IMR-90 (cell line): ENCODE measurements around the gene ESAM. TPM values are rescaled to one million over a fixed set of nuclear protein-coding genes. Genes with fewer than 3 reads are reported as not detected.

ENCODE experiments used
- ATAC-seq: fragments of 200-7000 bp; cut with Tn5 transposase; 2 replicates; pipeline ENCODE4 v1.9.1; 2020; ENCODE audit warnings: low read depth, mild to moderate bottlenecking, moderate library complexity
- BruUV-seq: library from RNA; stranded (reverse); fragments of 400-500 nt; replicated peaks from 2 replicates; lab custom pipeline; 2021; lab: Mats Ljungman, UMichigan
- CTCF ChIA-PET: fragments of 300-600 bp; formaldehyde crosslinking; extraction: SDS; loops from one replicate; lab custom pipeline; 2021; ENCODE audit warnings: antibody characterized with exemption; lab: Yijun Ruan, JAX
- POLR2A ChIA-PET: fragments of 300-600 bp; sonication (Branson Sonifier 250); formaldehyde crosslinking; loops from one replicate; lab custom pipeline; 2022; ENCODE audit warnings: antibody characterized with exemption; ENCODE audit not compliant: unreplicated experiment; lab: Charles Lee
- DNase-seq: peaks from one replicate; pipeline ENCODE4 v3.0.0; 2013
- H2AFZ ChIP-seq: replicated peaks from 2 replicates; pipeline ENCODE3; 2013; ENCODE audit warnings: low read length, mild to moderate bottlenecking; ENCODE audit not compliant: poor library complexity
- H2AK5ac ChIP-seq: 2 replicates; pipeline ENCODE4 v1.6.1; 2013; ENCODE audit warnings: low read depth, low read length, inconsistent platforms
- H2AK9ac ChIP-seq: replicated peaks from 2 replicates; pipeline ENCODE3; 2013; ENCODE audit warnings: mild to moderate bottlenecking, low read depth, low read length, moderate library complexity; ENCODE audit not compliant: poor library complexity
- H2BK120ac ChIP-seq: 2 replicates; pipeline ENCODE4 v1.6.1; 2013; ENCODE audit warnings: low read depth, low read length, inconsistent platforms
- H2BK15ac ChIP-seq: 3 replicates; pipeline ENCODE4 v1.6.1; 2013; ENCODE audit warnings: low read depth, low read length, inconsistent platforms
- H2BK20ac ChIP-seq: 2 replicates; pipeline ENCODE4 v1.6.1; 2013; ENCODE audit warnings: low read depth, mild to moderate bottlenecking, inconsistent platforms, low read length, moderate library complexity
- H2BK5ac ChIP-seq: 2 replicates; pipeline ENCODE4 v1.6.1; 2013; ENCODE audit warnings: mild to moderate bottlenecking, low read depth, low read length, inconsistent platforms; ENCODE audit not compliant: poor library complexity, severe bottlenecking
- H3K14ac ChIP-seq: replicated peaks from 2 replicates; pipeline ENCODE4 v1.6.1; 2013; ENCODE audit warnings: low read depth, low read length, inconsistent platforms
- H3K18ac ChIP-seq: 2 replicates; pipeline ENCODE4 v1.6.1; 2013; ENCODE audit warnings: low read depth, low read length, control low read depth
- H3K23ac ChIP-seq: 2 replicates; pipeline ENCODE4 v1.6.1; 2013; ENCODE audit warnings: low read depth, low read length, inconsistent platforms
- H3K27ac ChIP-seq: 2 replicates; pipeline ENCODE4 v1.5.1; 2013; ENCODE audit warnings: mild to moderate bottlenecking, control low read depth, low read length; ENCODE audit not compliant: insufficient read depth
- H3K27me3 ChIP-seq: 2 replicates; pipeline ENCODE4 v1.6.1; 2013; ENCODE audit warnings: low read length; ENCODE audit not compliant: control insufficient read depth, insufficient read depth
- H3K36me3 ChIP-seq: 2 replicates; pipeline ENCODE4 v1.6.1; 2013; ENCODE audit warnings: low read length, mixed read lengths; ENCODE audit not compliant: control insufficient read depth, insufficient read depth
- H3K4ac ChIP-seq: 2 replicates; pipeline ENCODE4 v1.6.1; 2013; ENCODE audit warnings: low read depth, low read length, inconsistent platforms
- H3K4me1 ChIP-seq: 2 replicates; pipeline ENCODE4 v1.6.1; 2013; ENCODE audit warnings: low read length, mixed read lengths; ENCODE audit not compliant: control insufficient read depth, insufficient read depth
- H3K4me2 ChIP-seq: 2 replicates; pipeline ENCODE4 v1.6.1; 2013; ENCODE audit warnings: low read depth, mild to moderate bottlenecking, control low read depth, low read length, moderate library complexity
- H3K4me3 ChIP-seq: 2 replicates; pipeline ENCODE4 v1.5.1; 2013; ENCODE audit warnings: low read depth, mild to moderate bottlenecking, control low read depth, low read length, moderate library complexity; ENCODE audit not compliant: insufficient read depth
- H3K56ac ChIP-seq: 2 replicates; pipeline ENCODE4 v1.6.1; 2013; ENCODE audit warnings: low read length, inconsistent platforms; ENCODE audit not compliant: insufficient read depth; ENCODE audit errors: extremely low read depth
- H3K79me1 ChIP-seq, 2 experiments: 2 replicates each; pipeline ENCODE4 v1.6.1; 2013; ENCODE audit warnings: low read length in 2 of 2, inconsistent platforms in 1 of 2, low read depth in 1 of 2
- H3K9ac ChIP-seq: 2 replicates; pipeline ENCODE4 v1.6.1; 2013; ENCODE audit warnings: low read depth, low read length, control low read depth
- H3K9me1 ChIP-seq: 2 replicates; pipeline ENCODE4 v1.6.1; 2013; ENCODE audit warnings: low read length, inconsistent platforms; ENCODE audit not compliant: insufficient read depth
- H3K9me3 ChIP-seq: 2 replicates; pipeline ENCODE4 v1.6.1; 2013; ENCODE audit warnings: low read length; ENCODE audit not compliant: control insufficient read depth, insufficient read depth
- H4K20me1 ChIP-seq: 2 replicates; pipeline ENCODE4 v1.6.1; 2013; ENCODE audit warnings: low read length, inconsistent platforms; ENCODE audit not compliant: insufficient read depth
- H4K5ac ChIP-seq: 2 replicates; pipeline ENCODE4 v1.6.1; 2013; ENCODE audit warnings: mild to moderate bottlenecking, low read depth, low read length, control low read depth
- H4K8ac ChIP-seq, 2 experiments: 2 replicates each; pipeline ENCODE4 v1.6.1; 2013; ENCODE audit warnings: low read depth in 2 of 2, low read length in 2 of 2, control low read depth in 1 of 2, inconsistent platforms in 1 of 2
- H4K91ac ChIP-seq: 2 replicates; pipeline ENCODE4 v1.6.1; 2013; ENCODE audit warnings: low read depth, low read length, inconsistent platforms; ENCODE audit not compliant: insufficient read depth
- CTCF ChIP-seq: conservative IDR thresholded peaks from 2 replicates; pipeline ENCODE4 v1.5.1; 2012; ENCODE audit warnings: mild to moderate bottlenecking, low read depth, low read length, improper control_type of control experiment
- MAFK ChIP-seq: IDR thresholded peaks from 2 replicates; pipeline ENCODE4 v1.6.1; 2012; ENCODE audit warnings: low read depth, low read length, improper control_type of control experiment
- RAD21 ChIP-seq: IDR thresholded peaks from 2 replicates; pipeline ENCODE4 v1.6.1; 2012; ENCODE audit warnings: low read length, improper control_type of control experiment
- RFX5 ChIP-seq: IDR thresholded peaks from 2 replicates; pipeline ENCODE4 v1.8.0; 2012; ENCODE audit warnings: low read depth, mild to moderate bottlenecking, low read length, moderate library complexity
- USF2 ChIP-seq: fragments of 150-350 bp; IDR thresholded peaks from 2 replicates; pipeline ENCODE4 v1.6.1; 2017; ENCODE audit warnings: mild to moderate bottlenecking, antibody characterized with exemption, low read length, low read depth
- WGBS, 2 experiments: methylation state at CpG; one replicate each; pipeline versions ENCODE4 v1.1.5 to v1.1.7; 2013; ENCODE audit warnings: missing lambda C conversion rate in 2 of 2; ENCODE audit not compliant: insufficient read length in 1 of 2; ENCODE audit errors: extremely low coverage in 2 of 2; 5-methylcytosine and 5-hydroxymethylcytosine counted together
- dilution Hi-C: fragments of 300-500 bp; cut with HindIII; formaldehyde crosslinking; loops from one replicate; pipeline ENCODE4 v1.14.3; 2018; ENCODE audit warnings: low sequenced_read_pairs; ENCODE audit not compliant: unreplicated experiment
- in situ Hi-C: fragments of 300-500 bp; cut with MboI; formaldehyde crosslinking; loops from 3 replicates; pipeline ENCODE4 v1.14.3; 2019; ENCODE audit warnings: low sequenced_read_pairs, inconsistent platforms, mixed read lengths
- intact Hi-C: fragments of 100-400 bp; cut with micrococcal nuclease; formaldehyde crosslinking; loops from 2 replicates; pipeline ENCODE4 v1.10.0; 2022
- polyA plus RNA-seq, 3 experiments: library from polyadenylated mRNA; depleted of rRNA; stranded (reverse); fragments of >200 nt; gene quantifications; 2 replicates each; pipeline ENCODE4 v1.2.3, GENCODE V29; 2012; ENCODE audit warnings: low replicate concordance in 1 of 3
- total RNA-seq: library from RNA; depleted of rRNA; stranded (reverse); fragments of >200 nt; gene quantifications from 2 replicates; pipeline ENCODE4 v1.2.3, GENCODE V29; 2012

ESAM gene
- total and polyA plus RNA-seq, 2 of the 4 experiments (the other 2 are of a cell fraction), result under 0.01 to 0.12 TPM

GRCh38 chr11:124784051-124784450 is 22.0 kb upstream of the ESAM start:
- no peak overlapping the region for H4K8ac ChIP-seq
- BruUV-seq, result no TSS peak
- H4K5ac ChIP-seq, result no peak overlapping the region
- no peak overlapping the region for H3K4ac ChIP-seq
- no peak overlapping the region for H2AK5ac ChIP-seq
- no peak overlapping the region for H3K27ac ChIP-seq
- H3K79me1 ChIP-seq, result peaks cover 6 to 53% of the 10 kb centered on the region in 2 experiments; a peak in 3 of 4 replicates
- no peak overlapping the region for H3K4me2 ChIP-seq
- ChIA-PET CTCF (interaction anchor here (0.7 kb wide), 2 partner anchors 30 to 66 kb away, joined by 3 to 6 read pairs; no protein-coding TSS in a partner anchor), POLR2A (no interaction called here)
- intact Hi-C loops, result no loop called here
- H3K27me3 ChIP-seq, result no peaks in the 10 kb centered on the region
- no peaks in the 10 kb centered on the region for H3K4me1 ChIP-seq
- no peak overlapping the region for H3K4me3 ChIP-seq
- no peak overlapping the region for H3K23ac ChIP-seq
- DNase-seq (no peak), ATAC-seq (no peak)
- H3K14ac ChIP-seq, result no peak overlapping the region
- WGBS, 2 experiments, result no CpG with 5 or more reads among the region's 2 CpGs
- no peak overlapping the region for H4K91ac ChIP-seq
- no peak overlapping the region for H3K56ac ChIP-seq
- H3K9me1 ChIP-seq, result no peaks in the 10 kb centered on the region; the same call in 1 of the 2 replicates
- TF ChIP-seq RFX5, result no peak
- TF ChIP-seq USF2, result no peak
- no peak for TF ChIP-seq RAD21
- TF ChIP-seq CTCF, result no peak
- TF ChIP-seq MAFK, result peak; percentile 23; the same call in 1 of the 2 replicates
- no peaks in the 10 kb centered on the region for H3K9me3 ChIP-seq
- in situ Hi-C loops, result no loop called here
- H2BK20ac ChIP-seq, result no peak overlapping the region
- no peaks in the 10 kb centered on the region for H3K36me3 ChIP-seq
- H3K18ac ChIP-seq, result no peak overlapping the region
- dilution Hi-C loops, result no loop called here
- no peak overlapping the region for H3K9ac ChIP-seq
- H2AK9ac ChIP-seq, result no peak overlapping the region
- no peak overlapping the region for H2BK15ac ChIP-seq
- H2BK5ac ChIP-seq, result no peak overlapping the region
- no peak overlapping the region for H2AFZ ChIP-seq
- H2BK120ac ChIP-seq, result no peak overlapping the region
- H4K20me1 ChIP-seq, result peaks cover 17% of the 10 kb centered on the region; the same call in 1 of the 2 replicates
